Activated CD8-positive, alpha-beta memory T cell treated with anti-CD3 and anti-CD28 coated beads, Interleukin-2, amount 50 U/mL, for 24 hours (primary cell): Measurements from ENCODE around the gene NOC4L.

Experiments
- DNase-seq: peaks from one replicate; pipeline ENCODE4 v3.0.0-alpha.2; 2020; ENCODE audit errors: extremely low read depth

NOC4L gene

DNA sequence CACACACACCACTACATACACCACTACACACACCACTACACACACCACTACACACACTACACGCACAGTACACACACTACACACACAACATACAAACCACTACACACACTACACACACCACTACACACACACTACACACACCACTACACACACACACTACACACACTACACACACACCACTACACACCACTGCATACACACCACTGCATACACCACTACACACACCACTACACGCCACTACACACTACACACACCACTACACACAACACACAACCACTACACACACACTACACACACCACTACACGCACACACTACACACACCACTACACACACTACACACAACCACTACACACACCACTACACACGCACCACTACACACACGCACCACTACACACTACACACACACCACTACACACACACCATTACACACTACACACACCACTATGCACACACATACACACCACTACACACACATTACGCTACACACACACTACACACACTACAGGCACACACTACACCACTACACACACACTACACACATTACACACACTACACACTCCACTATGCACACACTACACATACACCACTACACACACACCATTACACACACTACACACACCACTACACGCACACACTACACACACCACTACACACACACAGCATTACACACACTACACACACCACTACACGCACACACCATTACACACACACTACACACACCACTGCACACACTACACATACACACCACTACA is 12.5 kb downstream of the NOC4L start:
- DNase-seq = no peak

DNA sequence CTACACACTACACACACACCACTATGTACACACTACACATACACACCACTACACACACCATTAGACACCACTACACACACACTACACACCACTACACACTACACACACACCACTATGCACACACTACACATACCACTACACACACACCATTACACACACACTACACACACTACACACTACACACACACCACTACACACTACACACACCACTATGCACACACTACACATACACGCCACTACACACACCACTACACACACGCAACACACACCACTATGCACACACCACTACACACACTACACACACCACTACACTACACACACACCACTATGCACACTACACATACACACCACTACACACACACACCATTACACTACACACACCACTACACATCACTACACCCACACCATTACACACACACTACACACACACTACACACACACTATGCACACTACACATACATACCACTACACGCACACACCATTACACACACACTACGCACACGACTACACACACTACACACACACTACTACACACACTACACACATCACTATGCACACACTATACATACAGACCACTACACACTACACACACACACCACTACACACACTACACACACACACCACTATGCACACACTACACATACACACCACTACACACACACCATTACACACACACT is 13.6 kb downstream of the NOC4L start:
- no peak for DNase-seq

DNA sequence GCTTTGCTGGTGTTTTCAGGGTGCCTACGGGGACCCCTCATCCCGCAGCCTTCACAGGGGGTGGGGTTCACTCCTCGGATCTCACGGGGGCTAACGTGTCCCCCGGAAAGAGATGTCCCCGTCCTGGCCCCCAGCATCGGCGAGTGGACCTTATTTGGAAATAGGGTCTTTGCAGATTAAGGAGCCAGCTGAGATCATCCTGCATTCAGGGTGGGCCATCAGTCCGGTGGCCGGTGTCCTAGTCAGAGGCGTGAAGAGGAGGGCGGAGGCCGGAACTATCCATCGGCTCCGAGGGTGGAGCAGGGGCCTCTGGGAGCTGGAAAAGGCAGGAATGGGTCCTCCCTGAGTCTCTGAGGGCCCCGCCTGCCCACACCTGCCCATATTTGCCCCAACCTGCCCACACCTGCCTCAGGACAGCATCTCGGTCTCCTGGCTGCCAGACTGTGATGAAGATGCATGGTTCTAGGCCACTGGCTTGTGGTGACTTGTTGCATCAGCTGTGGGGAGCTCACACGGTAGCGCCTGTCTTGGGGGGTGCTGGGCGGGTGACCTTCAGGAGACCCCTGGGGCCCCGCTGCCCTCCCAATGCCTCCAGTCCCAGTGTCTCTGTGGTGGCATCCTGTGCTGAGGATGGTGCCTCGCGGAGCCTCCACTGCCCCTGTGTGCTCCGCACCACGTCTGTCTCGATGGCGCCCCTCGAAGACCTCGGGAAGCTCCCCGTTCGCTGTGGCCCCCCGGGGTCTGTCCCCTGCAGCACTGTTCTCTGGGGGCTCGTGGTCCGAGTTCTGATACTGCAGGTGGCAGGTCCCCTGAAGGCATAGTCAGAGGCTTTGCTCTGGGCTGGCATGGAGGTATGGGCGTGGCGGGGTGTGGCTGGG is 14.7 kb downstream of the NOC4L start:
- DNase-seq = no peak

DNA sequence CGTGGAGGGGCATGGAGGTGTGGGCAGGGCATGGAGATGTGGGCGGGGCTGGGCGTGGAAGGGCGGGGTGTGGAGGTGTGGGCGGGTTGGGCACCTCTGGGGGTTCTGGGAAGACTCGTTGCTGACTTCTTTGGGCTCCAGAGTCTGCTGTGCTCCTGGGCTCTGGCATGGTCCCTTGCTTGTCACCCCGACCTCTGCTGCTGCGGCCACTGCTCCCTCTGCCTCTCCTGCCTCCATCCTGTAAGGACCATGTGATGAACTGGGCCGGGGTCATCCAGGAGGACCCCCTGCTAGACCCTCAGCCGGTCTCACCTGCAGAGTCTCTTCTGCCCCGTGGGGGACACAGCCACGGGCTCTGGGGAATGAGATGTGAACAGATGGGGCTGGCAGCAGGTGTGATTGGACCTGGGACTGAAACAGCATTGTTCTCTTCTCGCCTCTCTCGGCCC is 15.3 kb downstream of the NOC4L start:
- no peak for DNase-seq

DNA sequence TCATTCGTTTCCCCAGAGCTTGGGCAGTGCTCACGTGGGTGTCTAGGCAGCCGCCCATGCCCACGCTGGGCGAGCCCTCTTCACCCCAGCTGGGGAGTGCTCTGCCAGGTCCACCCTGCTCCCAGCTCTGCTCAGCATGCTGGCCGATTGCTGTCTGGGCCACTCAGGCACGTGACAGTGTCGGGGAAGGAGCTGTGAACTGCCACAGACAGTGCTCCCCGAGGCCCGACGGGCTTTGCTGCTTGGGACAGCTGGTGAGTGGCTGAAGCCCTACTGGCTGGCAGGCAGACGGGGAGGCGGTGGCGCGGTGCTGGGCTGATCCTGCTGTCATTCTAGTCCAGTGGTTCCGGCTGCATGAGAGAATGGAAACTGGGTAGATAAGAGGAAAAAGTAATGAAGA is 15.8 kb downstream of the NOC4L start:
- DNase-seq = no peak

DNA sequence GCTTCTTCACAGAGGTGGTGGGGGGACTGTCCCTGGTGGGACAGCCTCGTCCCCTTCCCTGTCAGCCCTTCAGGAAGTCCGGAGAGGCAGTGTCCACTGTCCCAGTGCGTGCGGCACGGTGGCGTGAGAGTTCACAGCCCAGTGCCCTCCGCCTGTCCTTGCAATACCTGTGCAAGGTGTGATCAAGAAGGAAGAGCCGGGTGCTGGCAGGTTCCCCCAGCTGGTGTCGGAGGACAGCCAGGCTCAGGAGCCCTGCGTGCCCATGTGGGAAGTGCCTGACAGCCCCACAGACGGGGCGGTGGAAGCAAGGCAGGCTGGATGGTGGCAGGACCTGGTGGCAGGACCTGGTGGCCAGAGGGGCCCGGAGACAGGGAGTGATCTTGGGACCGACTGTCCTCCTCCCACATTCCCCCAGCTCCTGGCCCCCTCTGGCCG is 16.4 kb downstream of the NOC4L start:
- DNase-seq = no peak

DNA sequence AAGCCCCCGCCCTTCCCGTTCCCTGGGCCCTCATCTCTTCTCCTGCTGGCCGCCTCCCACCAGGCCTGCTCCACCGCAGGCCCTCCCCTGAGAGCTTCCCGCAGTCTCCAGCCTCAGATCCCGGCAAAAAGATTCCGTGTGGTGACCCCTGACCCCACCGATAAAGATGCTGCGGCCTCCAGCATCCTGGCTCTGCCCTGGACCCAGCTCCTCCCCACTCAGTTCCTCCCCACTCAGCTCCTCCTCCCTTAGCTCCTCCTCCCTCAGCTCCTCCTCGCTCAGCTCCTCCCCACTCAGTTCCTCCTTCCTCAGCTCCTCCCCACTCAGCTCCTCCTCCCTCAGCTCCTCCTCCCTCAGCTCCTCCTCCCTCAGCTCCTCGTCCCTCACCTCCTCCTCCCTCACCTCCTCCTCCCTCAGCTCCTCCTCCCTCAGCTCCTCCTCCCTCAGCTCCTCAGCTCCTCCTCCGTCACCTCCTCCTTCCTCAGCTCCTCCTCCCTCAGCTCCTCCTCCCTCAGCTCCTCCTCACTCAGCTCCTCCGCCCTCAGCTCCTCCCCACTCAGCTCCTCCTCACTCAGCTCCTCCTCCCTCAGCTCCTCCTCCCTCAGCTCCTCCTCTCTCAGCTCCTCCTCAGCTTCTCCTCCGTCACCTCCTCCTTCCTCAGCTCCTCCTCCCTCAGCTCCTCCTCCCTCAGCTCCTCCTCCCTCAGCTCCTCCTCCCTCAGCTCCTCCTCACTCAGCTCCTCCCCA is 17.0 kb downstream of the NOC4L start:
- DNase-seq = no peak

DNA sequence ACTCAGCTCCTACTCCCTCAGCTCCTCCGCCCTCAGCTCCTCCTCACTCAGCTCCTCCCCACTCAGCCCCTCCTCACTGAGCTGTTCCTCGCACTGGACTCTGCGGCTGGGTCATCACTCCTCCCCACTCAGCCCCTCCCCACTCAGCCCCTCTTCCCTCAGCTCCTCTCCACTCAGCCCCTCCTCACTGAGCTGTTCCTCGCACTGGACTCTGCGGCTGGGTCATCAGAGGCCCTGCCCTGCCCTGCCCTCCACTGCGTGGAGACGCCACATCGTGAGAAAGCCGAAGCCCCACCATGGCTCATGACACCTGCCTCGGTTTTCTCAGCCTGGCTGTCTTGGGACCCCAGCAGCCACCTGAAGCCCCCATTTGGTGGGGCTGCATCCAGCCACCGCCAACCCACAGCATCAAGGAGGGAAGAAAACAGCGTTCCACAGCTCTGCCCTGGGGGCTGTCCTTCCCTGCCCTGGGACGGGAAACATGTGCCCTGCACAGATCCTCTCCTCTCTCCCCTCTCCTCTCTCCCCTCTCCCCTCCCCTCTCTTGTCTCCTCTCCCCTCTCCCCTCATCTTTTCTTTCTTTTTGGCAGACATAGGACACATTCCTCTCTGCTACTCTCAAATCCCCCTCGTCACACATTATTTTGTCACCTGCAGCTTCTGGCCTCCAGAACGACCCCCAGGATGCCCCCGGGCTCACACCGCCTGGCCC is 17.7 kb downstream of the NOC4L start:
- no peak for DNase-seq

DNA sequence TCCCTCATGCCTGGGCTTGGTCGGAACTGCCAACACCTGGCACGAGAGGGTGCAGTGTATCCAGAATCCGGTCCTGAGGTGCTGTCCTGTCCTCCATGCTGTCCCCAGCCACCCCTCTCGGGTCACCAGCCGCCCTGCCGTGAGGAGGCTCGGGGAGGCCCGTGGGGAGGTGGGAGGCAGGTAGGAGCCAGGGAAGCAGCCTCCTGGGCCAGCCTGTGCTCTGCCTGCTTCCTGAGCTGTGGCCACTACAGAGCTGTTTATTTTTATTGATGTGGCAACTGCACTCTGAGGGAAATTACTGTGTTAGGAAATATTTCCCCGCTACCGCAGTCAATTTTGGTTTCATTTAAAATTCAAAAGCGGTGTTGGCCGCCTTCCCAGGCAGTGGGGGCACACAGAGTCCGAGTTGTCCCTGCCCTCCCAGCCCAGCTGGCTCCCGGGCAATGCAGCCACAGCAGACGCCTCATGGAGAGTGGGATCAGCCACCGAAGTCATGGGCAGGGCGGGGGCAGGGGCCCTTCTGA is 18.3 kb downstream of the NOC4L start:
- DNase-seq = no peak

DNA sequence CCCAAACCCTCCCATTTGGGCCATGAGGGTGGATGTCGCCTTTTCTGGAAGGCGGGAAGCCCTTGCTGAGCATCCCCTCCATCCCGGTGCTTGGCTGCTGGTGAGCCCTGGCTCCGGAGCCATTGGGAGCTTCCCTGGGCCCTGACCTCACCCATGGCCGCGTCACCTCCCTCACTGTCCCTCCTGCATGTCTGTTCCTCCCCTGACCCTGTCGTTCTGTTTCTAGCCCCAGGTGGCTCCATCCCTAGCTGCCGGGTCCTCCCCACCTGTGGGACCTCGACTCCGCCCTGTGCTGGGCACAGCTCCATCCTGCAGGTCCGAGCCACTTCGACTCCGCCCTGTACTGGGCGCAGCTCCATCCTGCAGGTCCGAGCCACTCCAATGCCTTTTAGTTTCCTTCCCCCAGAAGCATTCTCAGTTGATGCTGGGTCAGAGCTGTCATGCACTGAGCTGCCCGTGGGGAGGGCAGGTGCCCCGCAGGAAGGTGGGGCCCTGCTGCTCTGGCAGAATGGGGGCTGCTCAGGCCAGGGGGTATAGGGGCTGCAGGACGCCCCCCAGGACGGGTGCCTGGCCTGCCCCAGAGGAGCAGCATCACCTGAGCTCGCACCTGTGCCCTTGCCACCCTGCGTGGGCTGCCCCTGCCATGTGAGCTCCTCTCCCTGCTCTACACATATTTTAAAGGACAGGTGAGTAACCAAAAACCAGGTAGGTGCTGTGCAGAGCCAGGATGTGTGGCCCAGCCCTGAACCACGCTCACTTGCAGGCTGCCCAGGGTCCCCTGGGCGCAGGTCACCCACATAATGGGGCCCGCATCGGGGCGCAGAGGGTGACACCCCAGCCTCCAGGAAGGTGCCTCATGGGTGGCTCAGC is 19.0 kb downstream of the NOC4L start:
- no peak for DNase-seq

DNA sequence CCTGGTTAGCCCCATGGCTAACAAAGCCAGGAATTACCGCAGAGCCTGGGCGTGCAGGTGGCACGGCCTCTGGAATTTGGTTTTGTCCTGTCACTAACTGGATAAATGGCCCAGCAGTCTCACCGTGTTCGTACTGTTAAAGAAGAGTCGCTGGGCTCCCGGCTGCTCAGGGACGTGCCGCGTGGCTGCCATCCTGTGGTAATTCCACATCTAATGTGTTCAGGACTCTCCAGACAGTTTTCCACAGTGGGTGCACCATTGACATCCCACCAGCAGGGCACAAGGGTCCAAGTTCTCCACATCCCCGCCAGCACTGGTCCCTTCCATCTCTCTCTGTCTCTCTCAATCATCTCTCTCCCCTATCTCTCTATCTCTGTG is 19.6 kb downstream of the NOC4L start:
- no peak for DNase-seq

DNA sequence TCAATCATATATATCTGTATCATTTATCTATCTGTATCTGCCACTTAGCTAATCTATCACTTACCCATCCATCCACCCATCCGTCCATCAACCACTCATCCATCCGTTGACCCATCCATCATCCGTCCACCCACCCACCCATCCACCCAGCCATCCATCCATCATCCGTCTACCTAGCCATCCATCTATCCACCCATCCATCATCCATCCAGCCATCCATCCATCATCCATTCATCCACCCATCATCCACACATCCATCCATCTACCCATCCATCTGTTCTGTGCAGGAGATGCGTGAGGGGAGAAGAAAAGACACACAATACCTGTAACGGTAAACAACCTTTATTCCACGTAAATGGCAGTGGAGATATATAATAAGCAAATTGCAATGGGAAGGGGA is 20.2 kb downstream of the NOC4L start:
- DNase-seq = no peak

DNA sequence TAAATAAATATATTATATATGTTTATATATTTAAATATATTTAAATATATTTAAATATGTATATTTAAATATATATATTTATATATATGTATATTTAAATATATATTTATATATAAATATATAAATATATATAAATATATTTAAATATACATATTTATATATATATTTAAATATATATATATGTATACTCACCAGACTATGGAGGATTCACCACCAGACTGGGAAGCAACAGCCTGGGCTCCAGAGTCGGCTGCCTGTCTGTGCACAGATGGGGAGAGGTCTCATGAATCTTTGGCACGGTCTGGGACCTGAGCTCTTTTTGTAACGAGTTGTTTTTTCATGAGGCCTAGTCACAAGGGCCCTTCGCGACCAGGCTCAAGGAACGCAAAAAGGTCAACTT is 21.3 kb downstream of the NOC4L start:
- no peak for DNase-seq

DNA sequence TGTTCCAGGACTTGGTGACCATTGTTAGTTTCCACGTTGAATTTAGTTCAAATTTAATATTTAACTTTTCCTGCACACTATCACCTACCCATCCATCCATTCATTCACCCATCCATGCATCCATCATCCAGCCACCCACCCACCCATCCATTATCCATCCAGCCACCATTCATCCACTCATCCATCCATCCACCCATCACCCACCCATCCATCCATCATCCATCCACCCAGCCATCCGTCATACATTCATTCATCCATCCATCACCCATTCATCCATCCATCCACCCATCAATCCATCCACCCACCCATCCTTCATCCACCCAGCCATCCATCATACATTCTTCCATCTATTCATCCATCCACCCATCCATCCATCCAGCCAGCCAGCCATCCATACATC is 21.8 kb downstream of the NOC4L start:
- no peak for DNase-seq

DNA sequence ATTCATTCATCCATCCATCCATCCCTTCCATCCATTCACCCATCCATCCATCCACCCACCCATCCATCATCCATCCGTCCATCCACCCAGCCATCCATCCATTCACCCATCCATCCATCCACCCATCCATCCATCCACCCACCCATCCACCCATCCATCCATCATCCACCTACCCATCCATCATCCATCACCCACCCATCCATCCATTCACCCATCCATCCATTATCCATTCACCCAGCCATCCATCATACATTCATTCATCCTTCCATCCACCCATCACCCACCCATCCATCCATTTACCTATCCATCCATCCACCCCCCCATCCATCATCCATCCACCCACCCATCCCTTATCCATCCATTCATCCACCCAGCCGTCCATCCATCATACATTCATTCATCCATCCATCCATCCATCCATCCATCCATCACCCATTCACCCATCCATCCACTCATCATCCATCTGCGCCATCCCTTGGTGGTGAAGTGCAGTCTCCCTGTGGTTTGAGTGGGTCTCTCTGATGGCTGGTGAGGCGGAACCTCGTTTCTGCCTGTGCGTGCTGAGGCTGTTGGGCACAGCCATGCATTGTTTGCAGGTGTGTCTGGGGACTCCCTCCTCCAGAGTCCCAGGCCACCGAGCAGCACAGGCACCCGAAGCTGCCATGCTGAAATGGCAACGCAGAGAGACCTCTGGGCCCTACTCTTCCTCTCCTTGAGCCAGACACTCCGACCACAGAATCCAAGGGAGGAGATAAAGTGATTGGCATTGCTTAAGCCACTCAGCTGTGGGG is 22.7 kb downstream of the NOC4L start:
- DNase-seq = no peak

DNA sequence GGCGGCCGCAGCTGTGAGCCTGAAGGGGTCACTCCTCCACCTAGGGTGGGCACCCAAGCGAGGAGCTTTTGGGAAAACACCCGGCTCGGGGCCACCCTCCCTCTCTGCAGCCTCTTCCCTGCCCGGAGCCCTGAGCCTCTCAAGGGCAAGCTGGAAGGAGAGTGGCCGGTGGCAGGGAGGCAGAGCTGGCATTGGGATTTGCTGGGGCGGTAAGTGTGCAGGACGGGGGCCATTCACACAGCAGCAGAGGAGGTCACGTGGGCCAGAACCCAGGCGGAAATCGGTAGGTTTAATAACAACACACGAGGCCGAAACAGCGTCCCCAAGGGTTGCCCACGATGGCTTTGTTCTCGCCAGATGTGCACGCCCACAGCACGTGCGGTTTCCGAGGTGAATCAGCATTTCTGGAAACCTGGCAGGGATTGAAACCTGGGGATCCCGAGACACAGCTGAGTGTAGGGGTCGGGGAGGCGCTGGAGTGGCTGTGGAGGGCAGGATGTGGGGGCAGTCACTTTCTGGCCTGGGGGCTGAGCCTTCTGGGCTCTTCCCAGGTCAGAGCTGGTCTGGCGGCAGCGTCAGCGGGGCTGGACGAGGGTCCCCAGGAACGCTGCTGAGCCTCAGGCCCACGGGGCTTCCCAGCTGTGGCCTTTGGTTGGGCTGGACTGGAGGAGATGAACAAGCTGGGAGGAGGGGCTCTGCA is 23.5 kb downstream of the NOC4L start:
- DNase-seq = no peak

DNA sequence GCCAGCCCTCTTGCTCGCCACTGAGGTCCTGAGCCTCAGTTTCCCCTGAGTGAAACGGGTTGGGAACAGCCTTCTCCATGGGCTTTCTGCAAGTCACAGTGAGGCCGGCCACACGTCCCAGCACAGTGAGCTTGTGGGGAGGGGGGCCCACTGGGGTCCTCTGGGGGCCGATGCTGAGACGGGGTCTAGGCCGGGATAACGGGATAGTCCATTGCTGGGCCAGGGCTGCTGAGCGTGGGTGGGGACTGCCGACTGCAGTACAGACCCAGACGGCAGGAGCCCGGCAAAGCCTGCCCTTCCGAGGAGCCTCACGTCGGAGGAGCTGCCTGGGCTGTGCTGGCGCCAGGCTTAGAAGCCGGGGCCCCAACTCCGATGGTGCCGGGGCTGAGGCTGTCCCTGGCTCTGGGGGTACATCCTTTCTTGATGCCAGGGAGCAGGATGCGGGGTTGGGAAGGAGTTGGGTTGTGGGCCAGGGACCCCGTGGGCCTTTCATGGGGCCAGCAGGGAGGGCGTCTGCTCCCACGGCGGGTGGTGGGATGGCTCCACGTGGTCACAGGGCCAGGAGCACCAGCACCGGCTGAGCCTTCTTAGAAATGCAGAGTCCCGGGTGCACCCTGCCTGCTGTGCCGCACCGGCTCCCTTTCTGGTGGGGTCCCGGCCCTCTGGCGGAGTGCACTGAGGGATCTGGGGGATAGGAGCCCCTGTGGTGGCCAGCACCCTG is 24.2 kb downstream of the NOC4L start:
- no peak for DNase-seq

DNA sequence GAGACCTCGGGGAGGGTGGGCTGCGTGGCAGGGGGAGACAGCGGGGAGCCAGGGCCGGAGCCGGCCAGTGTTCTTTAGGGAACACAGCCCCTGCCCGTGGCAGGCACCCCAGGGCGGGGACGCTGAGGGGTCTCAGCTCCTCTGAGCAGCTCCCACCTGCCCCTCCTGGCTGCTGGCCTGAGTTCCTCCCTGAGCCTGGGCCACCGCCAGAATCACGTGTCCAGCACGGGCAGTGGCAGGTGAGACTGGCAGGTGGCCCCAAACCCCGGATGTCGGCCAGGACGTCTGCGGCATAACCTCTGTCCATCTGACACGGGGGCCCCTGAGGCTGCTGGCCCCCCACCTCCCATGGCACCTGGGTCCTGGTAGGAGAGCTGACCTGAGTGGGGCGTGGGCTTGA is 25.1 kb downstream of the NOC4L start:
- DNase-seq = no peak
